ENCODE measurements around the gene FLVCR2.
"Not testable (repeated sequence)": the region's sequence is repeated elsewhere in the genome, so short reads cannot be mapped to it uniquely, and the experiment has no call there.

- not testable (repeated sequence) for TF ChIP-seq CTCF (IDR thresholded peaks at IDR 0.05); GABPA (IDR thresholded peaks at IDR 0.05; ENCODE audit: low read depth); USF1 (IDR thresholded peaks at IDR 0.05; ENCODE audit: borderline replicate concordance, low read depth); RFX5 (IDR thresholded peaks at IDR 0.05; ENCODE audit: low read length); MAX (IDR thresholded peaks at IDR 0.05; ENCODE audit: low read depth)
Observed at GRCh38 chr14:75600100-75600499, 21.7 kb downstream of the FLVCR2 start.

All from SK-N-SH (cell line).